Loucy (cell line): Measurements from ENCODE around the gene CAPNS2.

Experiments
- CTCF ChIP-seq: fragments of 200-600 bp; sonication (generic); conservative IDR thresholded peaks from 2 replicates; pipeline ENCODE4 v1.5.1; 2014; ENCODE audit warnings: mild to moderate bottlenecking, antibody characterized with exemption, low read length
- EZH2phosphoT487 ChIP-seq: fragments of 200-600 bp; IDR thresholded peaks from 2 replicates; pipeline ENCODE4 v1.6.1; 2018; ENCODE audit warnings: antibody characterized with exemption, mild to moderate bottlenecking, moderate library complexity, borderline replicate concordance

GRCh38 chr16:55572439-55572838, 6.0 kb downstream of the CAPNS2 start:
- TF ChIP-seq EZH2phosphoT487, result no peak
- TF ChIP-seq CTCF, result no peak
